ENCODE data around the gene ERC2. TPM values are rescaled to one million over a fixed set of nuclear protein-coding genes. Genes with fewer than 3 reads are reported as not detected.

Gene ERC2
- polyA plus RNA-seq, 1 experiment, result 0.07 TPM

DNA sequence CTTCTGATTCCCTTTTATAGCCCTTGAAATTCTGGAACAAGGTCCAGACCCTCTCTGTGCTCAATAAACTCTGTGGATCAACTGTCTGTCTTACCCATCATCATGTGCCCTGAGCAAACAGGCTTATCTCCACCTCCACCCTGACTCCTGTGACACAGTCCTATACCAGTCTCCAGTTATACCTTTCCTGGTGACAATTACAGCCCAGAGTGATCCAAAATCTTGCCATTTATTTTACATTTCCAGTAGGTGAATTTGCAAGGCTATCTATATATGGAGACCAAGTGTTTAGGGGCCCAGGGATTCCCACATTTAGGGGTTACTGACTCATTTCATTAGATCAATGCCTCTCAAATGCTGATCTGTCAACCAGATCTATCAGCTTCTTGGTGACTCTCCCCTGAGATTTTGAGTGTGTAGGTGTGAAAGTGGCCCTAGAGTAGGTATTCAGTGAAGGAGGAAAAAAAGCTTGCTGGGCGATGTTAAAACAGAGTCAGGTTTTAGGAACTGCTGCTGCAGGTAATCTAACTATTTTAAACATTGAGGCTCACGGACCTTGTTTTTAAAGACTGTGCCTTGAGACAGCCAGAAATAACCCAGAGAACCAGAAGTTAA lies 751.5 kb downstream of the ERC2 start:
- Histone ChIP-seq H3K4me3 (ENCODE audit: low read depth, low read length) (no peak overlapping the region), H3K27me3 (ENCODE audit: control insufficient read depth, insufficient read depth, low read length) (no peaks in the 10 kb centered on the region), H3K36me3 (ENCODE audit: control insufficient read depth, insufficient read depth, low read length) (no peaks in the 10 kb centered on the region)
- TF ChIP-seq, protein P1, sequence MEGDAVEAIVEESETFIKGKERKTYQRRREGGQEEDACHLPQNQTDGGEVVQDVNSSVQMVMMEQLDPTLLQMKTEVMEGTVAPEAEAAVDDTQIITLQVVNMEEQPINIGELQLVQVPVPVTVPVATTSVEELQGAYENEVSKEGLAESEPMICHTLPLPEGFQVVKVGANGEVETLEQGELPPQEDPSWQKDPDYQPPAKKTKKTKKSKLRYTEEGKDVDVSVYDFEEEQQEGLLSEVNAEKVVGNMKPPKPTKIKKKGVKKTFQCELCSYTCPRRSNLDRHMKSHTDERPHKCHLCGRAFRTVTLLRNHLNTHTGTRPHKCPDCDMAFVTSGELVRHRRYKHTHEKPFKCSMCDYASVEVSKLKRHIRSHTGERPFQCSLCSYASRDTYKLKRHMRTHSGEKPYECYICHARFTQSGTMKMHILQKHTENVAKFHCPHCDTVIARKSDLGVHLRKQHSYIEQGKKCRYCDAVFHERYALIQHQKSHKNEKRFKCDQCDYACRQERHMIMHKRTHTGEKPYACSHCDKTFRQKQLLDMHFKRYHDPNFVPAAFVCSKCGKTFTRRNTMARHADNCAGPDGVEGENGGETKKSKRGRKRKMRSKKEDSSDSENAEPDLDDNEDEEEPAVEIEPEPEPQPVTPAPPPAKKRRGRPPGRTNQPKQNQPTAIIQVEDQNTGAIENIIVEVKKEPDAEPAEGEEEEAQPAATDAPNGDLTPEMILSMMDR (IDR thresholded peaks at IDR 0.05; ENCODE audit: insufficient read depth, low read depth, low read length), result no peak
- CTCF ChIA-PET, result interaction anchor here (1.6 to 2.8 kb wide), 2 partner anchors 30 to 229 kb away, joined by 4 to 8 read pairs; partner anchors contain the start of gene WNT5A
- no peak for DNase-seq (ENCODE audit: low read depth)
- POLR2A ChIA-PET, result no interaction called here

DNA sequence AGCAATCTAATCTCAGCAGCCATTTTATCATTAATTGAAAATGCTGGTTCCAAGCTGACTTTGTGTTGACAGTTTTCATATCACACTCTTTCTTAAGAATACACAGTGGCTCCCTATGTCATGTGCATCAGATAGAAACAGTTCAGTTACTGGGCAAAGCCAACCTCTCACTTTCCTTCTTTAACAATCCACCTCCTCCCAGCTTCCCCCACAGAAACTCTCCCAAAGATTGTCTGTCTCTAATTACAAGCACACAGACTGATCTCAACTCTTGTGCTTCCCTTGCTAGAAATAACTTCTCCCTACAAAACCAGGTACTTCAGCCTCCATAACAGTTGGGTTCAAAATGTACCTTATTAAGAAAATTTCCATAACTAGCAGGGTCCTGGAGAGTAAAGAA lies 752.2 kb downstream of the ERC2 start:
- TF ChIP-seq, protein P1 (IDR thresholded peaks at IDR 0.05; ENCODE audit: insufficient read depth, low read depth, low read length), result no peak
- Histone ChIP-seq H3K4me3 (ENCODE audit: low read depth, low read length) (no peak overlapping the region), H3K27me3 (ENCODE audit: control insufficient read depth, insufficient read depth, low read length) (no peaks in the 10 kb centered on the region), H3K36me3 (ENCODE audit: control insufficient read depth, insufficient read depth, low read length) (no peaks in the 10 kb centered on the region)
- CTCF ChIA-PET, result interaction anchor here (1.6 to 2.8 kb wide), 2 partner anchors 31 to 228 kb away, joined by 4 to 8 read pairs; partner anchors contain the start of gene WNT5A
- no peak for DNase-seq (ENCODE audit: low read depth)
- POLR2A ChIA-PET, result no interaction called here

DNA sequence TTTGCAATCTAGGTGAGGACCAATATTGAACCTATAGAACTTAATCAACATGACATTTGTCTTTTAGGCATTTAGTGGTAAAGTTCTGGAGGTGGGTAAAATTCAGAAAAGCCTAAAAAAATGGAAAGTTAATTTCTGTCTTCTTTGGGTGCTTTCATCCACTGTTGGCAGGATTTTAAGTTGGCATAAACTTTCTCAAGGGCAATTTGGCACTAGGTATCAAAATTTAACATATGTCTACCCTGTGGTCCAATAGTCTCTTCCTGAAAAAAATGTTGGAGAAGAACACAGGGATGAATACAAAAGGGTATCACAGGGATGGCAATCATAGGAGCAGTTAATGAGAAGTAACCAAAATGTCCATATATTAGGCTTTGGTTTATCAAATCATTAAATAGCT lies 754.2 kb downstream of the ERC2 start:
- DNase-seq (ENCODE audit: low read depth), result no peak
- H3K27me3 ChIP-seq (ENCODE audit: control insufficient read depth, insufficient read depth, low read length), result no peaks in the 10 kb centered on the region
- TF ChIP-seq, protein P1 (IDR thresholded peaks at IDR 0.05; ENCODE audit: insufficient read depth, low read depth, low read length), result no peak
- no peaks in the 10 kb centered on the region for H3K36me3 ChIP-seq (ENCODE audit: control insufficient read depth, insufficient read depth, low read length)
- ChIA-PET CTCF (no interaction called here), POLR2A (no interaction called here)
- H3K4me3 ChIP-seq (ENCODE audit: low read depth, low read length), result no peak overlapping the region

DNA sequence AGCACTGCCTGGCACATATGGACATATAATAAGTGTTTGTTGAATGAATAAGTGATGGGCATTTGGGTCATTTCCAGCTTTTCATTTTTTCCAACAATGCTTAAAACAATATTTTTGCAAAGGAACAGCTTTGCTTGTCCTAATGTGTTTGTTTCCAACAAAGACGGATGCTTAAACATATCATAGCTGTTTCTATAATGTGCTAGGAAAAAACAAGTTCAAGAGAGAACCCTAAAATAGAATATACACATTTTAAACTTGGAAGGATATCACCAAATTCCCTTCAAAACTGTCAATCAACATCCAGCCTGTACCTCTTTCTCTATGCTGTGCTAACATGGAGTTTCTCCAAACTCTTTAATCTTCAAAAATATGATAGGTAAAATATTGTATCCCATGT lies 756.6 kb downstream of the ERC2 start:
- CTCF ChIA-PET, result no interaction called here

DNA sequence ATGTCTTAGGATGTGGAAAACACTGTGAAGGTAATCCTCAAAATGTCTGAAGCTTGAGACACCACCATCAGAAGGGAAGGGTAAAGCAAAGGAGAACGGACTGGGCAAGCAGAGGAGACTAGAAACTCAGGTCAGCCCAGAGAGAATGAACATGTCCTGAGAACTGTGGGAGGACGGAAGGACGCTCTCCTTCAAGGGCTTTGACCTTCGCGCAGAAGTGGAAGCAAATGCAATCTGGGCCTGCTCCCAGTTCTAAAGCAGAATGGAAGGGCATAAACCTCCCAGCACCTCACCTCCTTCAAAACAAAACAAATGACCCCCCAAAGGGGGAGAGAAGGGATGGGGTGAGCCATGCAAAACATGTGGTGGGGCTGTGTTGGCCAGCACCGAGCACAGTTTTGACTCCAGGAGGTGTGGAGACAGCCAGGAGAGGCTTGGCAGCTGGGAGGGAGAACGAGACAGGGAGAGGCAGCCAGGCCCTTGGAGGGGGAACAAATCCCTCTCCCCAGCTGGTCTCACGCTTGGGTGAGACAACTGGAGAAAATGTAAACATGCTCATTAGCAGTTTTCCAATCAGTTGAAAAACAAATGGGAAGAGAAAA lies 758.8 kb downstream of the ERC2 start:
- ChIA-PET CTCF (no interaction called here), POLR2A (no interaction called here)
- Histone ChIP-seq H3K27me3 (ENCODE audit: control insufficient read depth, insufficient read depth, low read length) (no peaks in the 10 kb centered on the region), H3K36me3 (ENCODE audit: control insufficient read depth, insufficient read depth, low read length) (no peaks in the 10 kb centered on the region), H3K4me3 (ENCODE audit: low read depth, low read length) (no peak overlapping the region)
- TF ChIP-seq, protein P1 (IDR thresholded peaks at IDR 0.05; ENCODE audit: insufficient read depth, low read depth, low read length), result no peak
- no peak for DNase-seq (ENCODE audit: low read depth)

More for the DNA sequence above, 756.6 kb downstream of the ERC2 start:
- TF ChIP-seq, protein P1 (IDR thresholded peaks at IDR 0.05; ENCODE audit: insufficient read depth, low read depth, low read length), result no peak
- Histone ChIP-seq H3K36me3 (ENCODE audit: control insufficient read depth, insufficient read depth, low read length) (no peaks in the 10 kb centered on the region), H3K27me3 (ENCODE audit: control insufficient read depth, insufficient read depth, low read length) (no peaks in the 10 kb centered on the region), H3K4me3 (ENCODE audit: low read depth, low read length) (no peak overlapping the region)
- no peak for DNase-seq (ENCODE audit: low read depth)
- POLR2A ChIA-PET, result no interaction called here
